Stimulated activated CD8-positive, alpha-beta memory T cell treated with anti-CD3 and anti-CD28 coated beads, Interleukin-15, amount 100 ng/mL, for 24 hours (primary cell): Measurements from ENCODE around the gene LIMS2.
A peak's percentile ranks its signal among the peaks of the same experiment; 100 is the strongest.

Experiments used
- DNase-seq: peaks from one replicate; pipeline ENCODE4 v3.0.0-alpha.2; 2020; ENCODE audit warnings: low read depth

LIMS2 gene

GRCh38 chr2:127656569-127657231, 18.6 kb downstream of the LIMS2 start:
- no peak for DNase-seq

DNA sequence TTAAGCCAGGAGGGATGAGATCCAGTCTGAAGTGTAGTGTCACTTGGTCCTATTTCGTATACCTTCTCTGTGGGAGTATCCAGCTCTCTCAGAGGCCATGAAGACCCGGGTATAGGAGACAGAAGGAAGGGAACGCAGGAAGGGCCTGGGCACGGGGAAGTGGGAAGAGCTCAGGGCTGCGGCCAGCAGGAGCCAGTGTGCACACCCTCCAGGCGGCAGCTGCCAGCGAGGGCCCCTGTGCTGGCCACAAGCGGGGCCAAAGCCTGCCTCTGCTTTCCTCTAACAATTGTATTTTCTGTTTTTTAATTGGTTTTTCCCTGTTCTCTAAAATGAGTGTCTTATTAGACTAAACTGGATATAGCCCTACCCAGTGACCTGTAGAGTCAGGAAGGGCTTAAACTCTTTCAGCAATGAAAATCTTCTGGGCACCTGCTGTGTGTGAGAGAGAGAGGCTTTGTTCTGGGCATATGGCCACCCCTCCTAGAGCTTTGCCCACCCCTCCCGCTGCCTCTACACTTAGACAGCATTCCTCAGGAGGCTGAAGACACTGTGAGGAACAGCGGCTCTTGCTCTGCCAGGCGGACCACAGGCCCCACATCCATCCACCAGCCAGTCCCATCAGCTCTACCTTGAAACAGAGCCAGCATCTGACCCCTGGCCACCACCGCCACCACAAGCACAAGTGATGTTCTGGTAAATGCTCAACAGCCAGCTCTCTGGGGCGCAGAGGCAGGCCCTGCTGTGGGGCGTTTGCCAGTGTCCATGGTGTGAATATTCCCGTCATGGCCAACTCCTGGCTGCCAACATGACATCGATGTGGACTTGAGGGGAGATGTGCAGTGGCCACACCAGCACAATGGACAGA, 19.9 kb downstream of the LIMS2 start:
- DNase-seq: no peak

DNA sequence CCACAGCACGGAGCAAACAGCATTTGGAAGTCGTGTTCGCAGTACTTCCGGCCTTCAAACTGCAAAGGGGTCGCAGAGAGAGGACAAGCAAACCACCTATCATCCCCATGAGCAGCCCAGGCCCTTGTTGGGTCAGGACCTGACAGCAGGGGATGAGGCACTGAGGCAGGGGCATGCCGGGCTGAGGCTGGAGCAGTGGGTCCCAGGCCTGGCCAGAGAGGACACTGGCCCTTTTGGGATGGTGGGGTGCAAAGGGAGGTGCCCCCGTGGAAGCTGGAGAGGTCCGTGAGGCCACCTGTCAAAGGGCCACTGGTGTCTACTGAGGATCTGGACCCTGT, 20.5 kb downstream of the LIMS2 start:
- DNase-seq: no peak

- DNase-seq: no peak
These were observed 21.1 kb downstream of the LIMS2 start for GRCh38 chr2:127654084-127654837.

DNA sequence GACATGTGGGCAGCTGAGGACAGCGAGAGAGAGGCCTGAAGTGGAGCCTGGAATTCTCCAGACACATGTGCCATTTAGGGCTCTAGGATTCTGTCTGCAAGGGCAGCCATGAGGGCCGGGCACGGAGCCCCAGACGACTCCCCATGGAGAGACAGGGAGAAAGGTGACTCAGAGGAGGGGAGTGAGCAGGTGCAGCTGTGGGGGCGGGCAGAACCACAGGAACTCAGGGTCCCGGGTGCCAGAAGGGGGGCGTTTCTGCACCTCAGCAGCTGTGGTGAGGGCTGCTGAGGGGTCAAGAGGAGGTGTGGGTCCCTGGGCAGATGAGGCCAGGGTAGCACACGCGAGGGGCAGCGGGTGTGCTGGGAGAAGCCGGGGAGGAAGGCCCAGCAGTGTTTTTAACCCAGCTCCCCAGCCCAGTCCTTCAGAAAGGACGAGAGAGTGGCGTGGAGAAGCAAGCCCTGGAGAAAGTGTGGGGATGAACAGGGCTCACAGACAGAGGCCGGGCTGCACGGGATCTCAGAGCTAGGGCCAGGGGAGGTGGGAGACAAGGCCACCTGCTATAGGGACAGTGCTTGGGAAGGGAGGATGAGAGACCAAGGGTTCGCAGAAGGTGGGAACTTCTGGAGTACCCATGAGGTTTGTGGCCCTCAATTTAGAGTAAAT, 21.8 kb downstream of the LIMS2 start:
- DNase-seq: no peak

DNA sequence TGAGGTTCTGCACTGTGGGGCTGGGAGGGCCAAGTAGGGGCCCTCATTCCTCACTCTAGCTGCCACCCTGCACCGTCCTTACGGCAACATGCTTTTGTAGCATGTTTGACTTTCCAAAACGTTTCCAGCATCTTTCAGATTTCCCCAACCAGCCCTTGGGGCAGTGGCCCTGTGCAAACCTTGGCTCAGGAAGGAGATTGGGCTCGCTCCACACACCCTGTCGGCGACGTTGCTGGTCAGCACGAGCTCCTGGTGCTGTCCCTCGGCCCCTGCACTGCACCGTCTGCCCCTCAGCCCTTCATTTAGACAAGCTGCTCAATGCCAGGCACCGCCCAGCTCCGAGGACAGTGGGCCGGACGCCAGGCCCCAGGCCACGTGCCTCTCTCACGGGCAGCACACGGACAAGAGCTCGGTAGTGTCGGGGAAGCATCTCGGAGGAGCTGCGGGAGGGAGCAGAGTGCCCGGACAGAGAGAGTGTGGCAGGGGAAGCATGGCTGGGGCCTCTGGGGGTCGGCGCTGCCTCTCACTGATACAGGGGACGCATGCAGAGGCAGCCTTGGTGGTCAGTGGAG, 22.5 kb downstream of the LIMS2 start:
- DNase-seq: no peak

GRCh38 chr2:127651971-127652550, 23.3 kb downstream of the LIMS2 start:
- DNase-seq: no peak

- no peak for DNase-seq
These were observed 23.9 kb downstream of the LIMS2 start for GRCh38 chr2:127651381-127651809.

- no peak for DNase-seq
These were observed 24.4 kb downstream of the LIMS2 start for GRCh38 chr2:127650785-127651380.

GRCh38 chr2:127650041-127650784, 25.1 kb downstream of the LIMS2 start:
- no peak for DNase-seq

GRCh38 chr2:127649684-127650040, 25.7 kb downstream of the LIMS2 start:
- DNase-seq: peak; percentile 63

GRCh38 chr2:127649100-127649611, 26.2 kb downstream of the LIMS2 start:
- no peak for DNase-seq

DNA sequence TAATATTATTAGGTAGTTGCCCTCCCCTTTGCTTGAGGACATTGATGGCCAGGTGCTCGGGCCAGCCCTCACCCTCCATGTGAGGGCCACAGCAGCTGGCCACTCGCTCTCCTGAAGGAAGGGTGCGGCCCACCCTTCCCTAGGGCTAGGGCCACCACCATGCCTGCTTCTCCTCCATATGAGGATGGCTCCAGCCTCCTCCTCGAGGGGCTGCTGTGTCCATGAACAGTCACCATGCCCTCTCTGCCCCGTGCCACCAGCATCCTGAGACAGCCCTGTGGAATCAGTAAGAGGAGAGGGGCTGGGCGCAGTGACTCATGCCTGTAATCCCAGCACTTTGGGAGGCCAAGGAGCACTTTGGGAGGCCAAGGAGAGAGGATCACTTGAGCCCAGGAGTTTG, 27.0 kb downstream of the LIMS2 start:
- DNase-seq: no peak

GRCh38 chr2:127647242-127648190, 27.8 kb downstream of the LIMS2 start:
- DNase-seq: no peak

GRCh38 chr2:127646487-127647241, 28.7 kb downstream of the LIMS2 start:
- DNase-seq: no peak

DNA sequence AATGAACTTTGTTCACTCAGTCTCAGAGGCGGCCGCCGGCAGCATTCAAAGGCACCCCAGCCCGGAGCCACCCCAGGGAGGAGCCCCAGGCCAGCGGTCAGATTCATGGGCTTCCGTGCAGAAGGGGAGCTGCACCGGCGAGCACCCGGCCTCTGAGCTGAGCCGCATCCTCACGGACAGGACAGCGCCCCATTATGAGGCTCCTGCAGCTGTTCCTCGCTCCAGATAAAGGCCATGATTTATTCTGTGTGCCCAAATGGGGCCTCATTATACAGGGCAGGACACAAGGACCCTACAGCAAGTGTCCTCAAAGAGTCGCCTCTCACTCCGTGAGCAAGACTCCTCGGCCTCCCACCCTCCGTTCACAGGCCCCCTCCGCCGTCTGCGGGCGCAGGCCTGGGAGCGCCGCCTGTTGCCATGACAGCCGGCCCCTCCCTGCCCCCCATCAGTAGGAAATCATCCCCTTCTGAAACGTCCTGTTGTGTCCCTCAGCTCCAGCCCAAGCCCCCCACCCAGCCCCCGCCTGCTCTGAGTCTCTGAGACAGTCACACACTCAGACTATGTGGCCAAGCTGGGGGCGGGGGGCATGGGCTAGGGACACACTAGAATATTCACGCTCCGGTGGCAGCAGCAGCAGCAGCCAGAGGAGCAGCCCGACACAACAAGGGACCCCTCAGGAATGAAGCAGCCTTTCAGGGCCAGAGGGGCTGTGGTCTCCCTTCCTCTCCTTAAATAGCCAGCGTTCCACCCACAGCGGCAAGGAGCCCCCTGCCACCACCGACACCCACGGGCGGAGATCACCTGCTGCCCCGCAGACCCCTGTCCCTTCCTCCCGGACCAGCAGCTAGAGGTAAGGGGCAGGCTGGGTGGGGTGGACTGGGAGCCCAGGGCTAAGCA, 29.7 kb downstream of the LIMS2 start, which contains the start of gene GPR17:
Gene GPR17, plus strand, starts transcription at position 759 of the 897 bp plus-strand sequence. CDS start 4,583 bp downstream, outside the sequence.
- no peak for DNase-seq

GRCh38 chr2:127645026-127645394, 30.3 kb downstream of the LIMS2 start:
- no peak for DNase-seq
